Measurements from ENCODE around the gene CDK4.
"Not testable (repeated sequence)": the region's sequence is repeated elsewhere in the genome, so short reads cannot be mapped to it uniquely, and the experiment has no call there.

CDK4 gene

GRCh38 chr12:57726151-57726883 lies 25.8 kb downstream of the CDK4 start:
- TF ChIP-seq CTCF (conservative IDR thresholded peaks at IDR 0.05) (peak; percentile 88), ZFX (IDR thresholded peaks at IDR 0.05) (peak; percentile 31; the same call in 1 of the 2 replicates)
- peak overlapping the region; percentile 9; the same call in 1 of the 2 replicates for H3K27ac ChIP-seq

GRCh38 chr12:57725851-57726150 lies 26.3 kb downstream of the CDK4 start:
- H3K27ac ChIP-seq = no peak overlapping the region
- TF ChIP-seq ZFX (IDR thresholded peaks at IDR 0.05) = no peak
- no peak for TF ChIP-seq CTCF (conservative IDR thresholded peaks at IDR 0.05)

GRCh38 chr12:57724936-57725740 lies 27.0 kb downstream of the CDK4 start:
- H3K27ac ChIP-seq = no peak overlapping the region
- TF ChIP-seq ZFX (IDR thresholded peaks at IDR 0.05) (no peak), CTCF (conservative IDR thresholded peaks at IDR 0.05) (no peak)

GRCh38 chr12:57724003-57724935 lies 27.8 kb downstream of the CDK4 start:
- TF ChIP-seq CTCF (conservative IDR thresholded peaks at IDR 0.05) (no peak), ZFX (IDR thresholded peaks at IDR 0.05) (no peak)
- H3K27ac ChIP-seq = no peak overlapping the region

- TF ChIP-seq CTCF (conservative IDR thresholded peaks at IDR 0.05) (no peak), ZFX (IDR thresholded peaks at IDR 0.05) (no peak)
- no peak overlapping the region for H3K27ac ChIP-seq
These were observed 28.5 kb downstream of the CDK4 start for GRCh38 chr12:57723630-57723962.

GRCh38 chr12:57722716-57723629 lies 29.1 kb downstream of the CDK4 start:
- TF ChIP-seq ZFX (IDR thresholded peaks at IDR 0.05) (no peak), CTCF (conservative IDR thresholded peaks at IDR 0.05) (no peak)
- no peak overlapping the region for H3K27ac ChIP-seq

GRCh38 chr12:57721846-57722608 lies 30.1 kb downstream of the CDK4 start:
- H3K27ac ChIP-seq = not testable (repeated sequence)

All from C4-2B (cell line).